WTC11 (cell line): ENCODE results near the gene TMUB1. TPM values are rescaled to one million over a fixed set of nuclear protein-coding genes. Genes with fewer than 3 reads are reported as not detected.

Experiments used
- ATAC-seq: fragments of 200-7000 bp; cut with Tn5 transposase; 2 replicates; pipeline ENCODE4 v1.10.0; 2021; ENCODE audit warnings: mild to moderate bottlenecking, moderate library complexity
- CTCF ChIA-PET: fragments of 300-600 bp; sonication (Branson Sonifier 250); formaldehyde crosslinking; loops from one replicate; lab custom pipeline; 2021; ENCODE audit warnings: antibody characterized with exemption; lab: Charles Lee
- POLR2A ChIA-PET: fragments of 350-600 bp; sonication (Branson Sonifier 250); formaldehyde crosslinking; loops from one replicate; lab custom pipeline; 2021; ENCODE audit warnings: antibody characterized with exemption; lab: Charles Lee
- DNase-seq: peaks from one replicate; pipeline ENCODE4 v3.0.0; 2021; ENCODE audit warnings: low spot score
- H3K27ac Mint-ChIP-seq: 2 replicates; pipeline ENCODE4 v1.8.0; 2021; ENCODE audit warnings: mixed read lengths
- H3K27me3 Mint-ChIP-seq: 2 replicates; pipeline ENCODE4 v1.8.0; 2021; ENCODE audit warnings: low read depth, mild to moderate bottlenecking, moderate library complexity, mixed read lengths
- H3K36me3 Mint-ChIP-seq: 2 replicates; pipeline ENCODE4 v1.8.0; 2021; ENCODE audit warnings: mixed read lengths
- H3K4me1 Mint-ChIP-seq: 2 replicates; pipeline ENCODE4 v1.8.0; 2022; ENCODE audit warnings: mixed read lengths
- H3K4me3 Mint-ChIP-seq: 2 replicates; pipeline ENCODE4 v1.8.0; 2021; ENCODE audit warnings: mild to moderate bottlenecking, moderate library complexity, mixed read lengths
- H3K9me3 Mint-ChIP-seq: 2 replicates; pipeline ENCODE4 v1.8.0; 2021; ENCODE audit warnings: mixed read lengths
- EMX1 ChIP-seq: fragments of 250-450 bp; sonication (Bioruptor Pico); IDR thresholded peaks from 2 replicates; pipeline ENCODE4 v1.8.0; 2021; ENCODE audit warnings: mild to moderate bottlenecking
- ESRRA ChIP-seq: sonication (generic); formaldehyde crosslinking; IDR thresholded peaks from 2 replicates; pipeline ENCODE4 v1.8.1; 2022; ENCODE audit warnings: mild to moderate bottlenecking, missing genetic modification reagents, borderline replicate concordance
- FOXK1 ChIP-seq: sonication (generic); formaldehyde crosslinking; IDR thresholded peaks from 2 replicates; pipeline ENCODE4 v1.8.0; 2022; ENCODE audit warnings: mild to moderate bottlenecking, moderate library complexity, missing genetic modification reagents
- HMGXB4 ChIP-seq: sonication (generic); formaldehyde crosslinking; IDR thresholded peaks from 2 replicates; pipeline ENCODE4 v1.8.1; 2023; ENCODE audit warnings: mild to moderate bottlenecking, moderate library complexity, missing genetic modification reagents
- IRF2 ChIP-seq: sonication (generic); formaldehyde crosslinking; IDR thresholded peaks from 2 replicates; pipeline ENCODE4 v1.8.0; 2022; ENCODE audit warnings: low read depth, missing genetic modification reagents, borderline replicate concordance
- JAZF1 ChIP-seq: fragments of 250-450 bp; sonication (Bioruptor Pico); IDR thresholded peaks from 2 replicates; pipeline ENCODE4 v1.9.0; 2021; ENCODE audit warnings: moderate library complexity, mild to moderate bottlenecking, inconsistent platforms
- NR1H2 ChIP-seq: sonication (generic); formaldehyde crosslinking; IDR thresholded peaks from 2 replicates; pipeline ENCODE4 v1.9.0; 2021; ENCODE audit warnings: mild to moderate bottlenecking, moderate library complexity, missing genetic modification reagents
- NR3C1 ChIP-seq: sonication (generic); formaldehyde crosslinking; conservative IDR thresholded peaks from 2 replicates; pipeline ENCODE4 v1.8.1; 2023; ENCODE audit warnings: low read depth, mild to moderate bottlenecking, missing genetic modification reagents
- OVOL2 ChIP-seq: fragments of 250-450 bp; sonication (Bioruptor Pico); IDR thresholded peaks from 2 replicates; pipeline ENCODE4 v1.9.0; 2021; ENCODE audit warnings: mild to moderate bottlenecking, borderline replicate concordance
- SOX15 ChIP-seq: fragments of 250-450 bp; sonication (Bioruptor Pico); IDR thresholded peaks from 2 replicates; pipeline ENCODE4 v1.9.0; 2021; ENCODE audit warnings: mild to moderate bottlenecking
- TCF7 ChIP-seq: sonication (generic); formaldehyde crosslinking; IDR thresholded peaks from 2 replicates; pipeline ENCODE4 v1.8.0; 2022; ENCODE audit warnings: mild to moderate bottlenecking, low read depth, missing genetic modification reagents, moderate library complexity
- ZNF232 ChIP-seq: sonication (generic); formaldehyde crosslinking; IDR thresholded peaks from 2 replicates; pipeline ENCODE4 v1.8.0; 2022; ENCODE audit warnings: mild to moderate bottlenecking, missing genetic modification reagents
- ZNF263 ChIP-seq: sonication (generic); formaldehyde crosslinking; IDR thresholded peaks from 2 replicates; pipeline ENCODE4 v1.8.1; 2022; ENCODE audit warnings: low read depth, mild to moderate bottlenecking, moderate library complexity, missing genetic modification reagents
- ZNF281 ChIP-seq: sonication (generic); formaldehyde crosslinking; IDR thresholded peaks from 2 replicates; pipeline ENCODE4 v1.8.0; 2023; ENCODE audit warnings: mild to moderate bottlenecking, missing genetic modification reagents
- ZNF396 ChIP-seq: fragments of 250-450 bp; sonication (Bioruptor Pico); IDR thresholded peaks from 2 replicates; pipeline ENCODE4 v1.8.0; 2021; ENCODE audit warnings: mild to moderate bottlenecking, moderate library complexity, borderline replicate concordance
- ZNF416 ChIP-seq: fragments of 250-450 bp; sonication (Bioruptor Pico); IDR thresholded peaks from 2 replicates; pipeline ENCODE4 v1.9.0; 2021; ENCODE audit warnings: mild to moderate bottlenecking, inconsistent platforms
- ZNF671 ChIP-seq: fragments of 250-450 bp; sonication (Bioruptor Pico); IDR thresholded peaks from 2 replicates; pipeline ENCODE4 v1.8.0; 2021; ENCODE audit warnings: mild to moderate bottlenecking
- total RNA-seq: library from RNA; stranded (reverse); gene quantifications from 3 replicates; pipeline ENCODE4 v1.2.3, GENCODE V29; 2021
- TF ChIP-seq, protein P1 (sequence below): sonication (generic); formaldehyde crosslinking; IDR thresholded peaks from 2 replicates; pipeline ENCODE4 v1.8.1; 2023; ENCODE audit warnings: mild to moderate bottlenecking, missing genetic modification reagents, moderate library complexity
- TF ChIP-seq, protein P2 (sequence below): sonication (generic); formaldehyde crosslinking; IDR thresholded peaks from 2 replicates; pipeline ENCODE4 v1.8.1; 2022; ENCODE audit warnings: mild to moderate bottlenecking, moderate library complexity, missing genetic modification reagents
- TF ChIP-seq, protein P3 (sequence below): sonication (generic); formaldehyde crosslinking; IDR thresholded peaks from 2 replicates; pipeline ENCODE4 v1.8.0; 2023; ENCODE audit warnings: missing genetic modification reagents, mild to moderate bottlenecking, borderline replicate concordance

The TMUB1 gene
- total RNA-seq, 1 experiment from 2014 or later: 72.8 TPM

- no peaks in the 10 kb centered on the region for H3K4me1 Mint-ChIP-seq
- H3K4me3 Mint-ChIP-seq: no peak overlapping the region
- no peak overlapping the region for H3K27ac Mint-ChIP-seq
- ChIA-PET CTCF (interaction anchor here (0.8 to 1.9 kb wide), 4 partner anchors 13 to 70 kb away, joined by 3 to 6 read pairs (median 5); partner anchors contain the start of genes ABCB8 and CDK5), POLR2A (no interaction called here)
- no peaks in the 10 kb centered on the region for H3K27me3 Mint-ChIP-seq
- TF ChIP-seq, protein P1, sequence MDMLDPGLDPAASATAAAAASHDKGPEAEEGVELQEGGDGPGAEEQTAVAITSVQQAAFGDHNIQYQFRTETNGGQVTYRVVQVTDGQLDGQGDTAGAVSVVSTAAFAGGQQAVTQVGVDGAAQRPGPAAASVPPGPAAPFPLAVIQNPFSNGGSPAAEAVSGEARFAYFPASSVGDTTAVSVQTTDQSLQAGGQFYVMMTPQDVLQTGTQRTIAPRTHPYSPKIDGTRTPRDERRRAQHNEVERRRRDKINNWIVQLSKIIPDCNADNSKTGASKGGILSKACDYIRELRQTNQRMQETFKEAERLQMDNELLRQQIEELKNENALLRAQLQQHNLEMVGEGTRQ (CRISPR knock-in tag): no peak
- TF ChIP-seq, protein P2, sequence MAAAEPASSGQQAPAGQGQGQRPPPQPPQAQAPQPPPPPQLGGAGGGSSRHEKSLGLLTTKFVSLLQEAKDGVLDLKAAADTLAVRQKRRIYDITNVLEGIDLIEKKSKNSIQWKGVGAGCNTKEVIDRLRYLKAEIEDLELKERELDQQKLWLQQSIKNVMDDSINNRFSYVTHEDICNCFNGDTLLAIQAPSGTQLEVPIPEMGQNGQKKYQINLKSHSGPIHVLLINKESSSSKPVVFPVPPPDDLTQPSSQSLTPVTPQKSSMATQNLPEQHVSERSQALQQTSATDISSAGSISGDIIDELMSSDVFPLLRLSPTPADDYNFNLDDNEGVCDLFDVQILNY (CRISPR knock-in tag): no peak
- TF ChIP-seq ZNF671 (no peak), OVOL2 (no peak), NR3C1 (CRISPR knock-in tag) (no peak), EMX1 (CRISPR knock-in tag) (no peak), NR1H2 (no peak), ZNF416 (no peak), ZNF263 (CRISPR knock-in tag) (no peak), ZNF232 (CRISPR knock-in tag) (no peak), SOX15 (no peak), ZNF281 (CRISPR knock-in tag) (no peak), ZNF396 (CRISPR knock-in tag) (no peak), JAZF1 (no peak), ESRRA (CRISPR knock-in tag) (no peak), HMGXB4 (CRISPR knock-in tag) (no peak), TCF7 (CRISPR knock-in tag) (no peak), FOXK1 (CRISPR knock-in tag) (no peak), IRF2 (CRISPR knock-in tag) (no peak)
- TF ChIP-seq, protein P3, sequence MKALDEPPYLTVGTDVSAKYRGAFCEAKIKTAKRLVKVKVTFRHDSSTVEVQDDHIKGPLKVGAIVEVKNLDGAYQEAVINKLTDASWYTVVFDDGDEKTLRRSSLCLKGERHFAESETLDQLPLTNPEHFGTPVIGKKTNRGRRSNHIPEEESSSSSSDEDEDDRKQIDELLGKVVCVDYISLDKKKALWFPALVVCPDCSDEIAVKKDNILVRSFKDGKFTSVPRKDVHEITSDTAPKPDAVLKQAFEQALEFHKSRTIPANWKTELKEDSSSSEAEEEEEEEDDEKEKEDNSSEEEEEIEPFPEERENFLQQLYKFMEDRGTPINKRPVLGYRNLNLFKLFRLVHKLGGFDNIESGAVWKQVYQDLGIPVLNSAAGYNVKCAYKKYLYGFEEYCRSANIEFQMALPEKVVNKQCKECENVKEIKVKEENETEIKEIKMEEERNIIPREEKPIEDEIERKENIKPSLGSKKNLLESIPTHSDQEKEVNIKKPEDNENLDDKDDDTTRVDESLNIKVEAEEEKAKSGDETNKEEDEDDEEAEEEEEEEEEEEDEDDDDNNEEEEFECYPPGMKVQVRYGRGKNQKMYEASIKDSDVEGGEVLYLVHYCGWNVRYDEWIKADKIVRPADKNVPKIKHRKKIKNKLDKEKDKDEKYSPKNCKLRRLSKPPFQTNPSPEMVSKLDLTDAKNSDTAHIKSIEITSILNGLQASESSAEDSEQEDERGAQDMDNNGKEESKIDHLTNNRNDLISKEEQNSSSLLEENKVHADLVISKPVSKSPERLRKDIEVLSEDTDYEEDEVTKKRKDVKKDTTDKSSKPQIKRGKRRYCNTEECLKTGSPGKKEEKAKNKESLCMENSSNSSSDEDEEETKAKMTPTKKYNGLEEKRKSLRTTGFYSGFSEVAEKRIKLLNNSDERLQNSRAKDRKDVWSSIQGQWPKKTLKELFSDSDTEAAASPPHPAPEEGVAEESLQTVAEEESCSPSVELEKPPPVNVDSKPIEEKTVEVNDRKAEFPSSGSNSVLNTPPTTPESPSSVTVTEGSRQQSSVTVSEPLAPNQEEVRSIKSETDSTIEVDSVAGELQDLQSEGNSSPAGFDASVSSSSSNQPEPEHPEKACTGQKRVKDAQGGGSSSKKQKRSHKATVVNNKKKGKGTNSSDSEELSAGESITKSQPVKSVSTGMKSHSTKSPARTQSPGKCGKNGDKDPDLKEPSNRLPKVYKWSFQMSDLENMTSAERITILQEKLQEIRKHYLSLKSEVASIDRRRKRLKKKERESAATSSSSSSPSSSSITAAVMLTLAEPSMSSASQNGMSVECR (CRISPR knock-in tag): no peak
- H3K36me3 Mint-ChIP-seq: no peaks in the 10 kb centered on the region
- DNase-seq (no peak), ATAC-seq (no peak)
- no peaks in the 10 kb centered on the region for H3K9me3 Mint-ChIP-seq
Measured at GRCh38 chr7:151040616-151041375, 42.5 kb downstream of the TMUB1 start.
